Measurements from ENCODE around the gene HIF1A. TPM values are rescaled to one million over a fixed set of nuclear protein-coding genes. Genes with fewer than 3 reads are reported as not detected.
"Not testable (repeated sequence)": the region's sequence is repeated elsewhere in the genome, so short reads cannot be mapped to it uniquely, and the experiment has no call there.

Gene HIF1A
- total RNA-seq, 1 donor from 2014 or later = 89.6 TPM

- intact Hi-C loops (cut with micrococcal nuclease) = no loop called here
These were observed 48.9 kb downstream of the HIF1A start for GRCh38 chr14:61744238-61744637.

DNA sequence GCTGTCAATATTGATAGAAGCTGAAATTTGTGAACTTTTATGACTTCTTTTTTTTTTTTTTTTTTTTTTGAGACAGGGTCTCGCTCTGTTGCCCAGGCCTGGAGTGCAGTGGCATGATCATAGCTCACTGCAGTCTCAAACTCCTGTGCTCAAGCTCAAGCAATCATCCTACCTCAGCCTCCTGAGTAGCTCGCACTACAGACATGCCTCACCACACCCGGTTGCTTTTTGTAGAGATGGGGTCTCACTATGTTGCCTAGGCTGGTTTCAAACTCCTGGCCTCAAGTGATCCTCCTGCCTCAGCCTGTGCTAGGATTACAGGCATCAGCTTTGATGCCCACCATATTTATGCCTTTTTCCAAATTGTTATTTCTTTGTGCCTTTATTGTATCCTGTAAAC lies 51.0 kb downstream of the HIF1A start:
- intact Hi-C loops (cut with micrococcal nuclease) = not testable (repeated sequence)

GRCh38 chr14:61746881-61747280 lies 51.6 kb downstream of the HIF1A start:
- intact Hi-C loops (cut with micrococcal nuclease) = no loop called here

DNA sequence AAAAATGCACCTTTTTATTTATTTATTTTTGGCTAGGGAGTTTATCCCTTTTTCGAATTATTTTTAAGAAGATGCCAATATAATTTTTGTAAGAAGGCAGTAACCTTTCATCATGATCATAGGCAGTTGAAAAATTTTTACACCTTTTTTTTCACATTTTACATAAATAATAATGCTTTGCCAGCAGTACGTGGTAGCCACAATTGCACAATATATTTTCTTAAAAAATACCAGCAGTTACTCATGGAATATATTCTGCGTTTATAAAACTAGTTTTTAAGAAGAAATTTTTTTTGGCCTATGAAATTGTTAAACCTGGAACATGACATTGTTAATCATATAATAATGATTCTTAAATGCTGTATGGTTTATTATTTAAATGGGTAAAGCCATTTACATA lies 52.0 kb downstream of the HIF1A start:
- intact Hi-C loops (cut with micrococcal nuclease) = no loop called here

DNA sequence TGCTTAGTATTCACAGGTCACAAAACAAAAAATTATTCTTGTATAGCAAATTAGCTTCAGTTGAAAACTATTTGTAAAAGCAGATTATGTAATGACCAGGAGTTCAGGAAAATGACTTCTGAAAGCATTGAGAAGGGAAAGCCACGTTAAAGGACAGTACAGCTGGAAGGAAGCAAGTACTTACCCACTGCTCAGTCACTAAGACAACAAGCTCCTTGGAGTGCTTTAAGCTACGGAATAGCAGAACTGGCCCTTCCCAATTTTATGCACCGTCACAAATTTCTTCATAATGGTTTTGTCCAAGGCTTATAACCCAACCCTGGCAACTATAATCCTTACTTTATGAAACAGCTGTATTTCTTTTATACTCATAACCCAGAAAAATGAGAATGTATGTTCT lies 54.0 kb downstream of the HIF1A start:
- intact Hi-C loops (cut with micrococcal nuclease) = no loop called here

GRCh38 chr14:61749867-61750266 lies 54.6 kb downstream of the HIF1A start:
- intact Hi-C loops (cut with micrococcal nuclease) = loop anchor here (2.0 kb wide), 1 partner anchor 87 kb away; no protein-coding TSS in a partner anchor

GRCh38 chr14:61750708-61751474 lies 55.6 kb downstream of the HIF1A start:
- intact Hi-C loops (cut with micrococcal nuclease) = loop anchor here (1.0 to 2.0 kb wide), 4 partner anchors 11 to 278 kb away; partner anchors contain the start of genes HIF1A and SNAPC1

- intact Hi-C loops (cut with micrococcal nuclease) = loop anchor here (1.0 to 2.0 kb wide), 4 partner anchors 11 to 278 kb away; partner anchors contain the start of genes HIF1A and SNAPC1
These were observed 56.2 kb downstream of the HIF1A start for GRCh38 chr14:61751475-61751989.

GRCh38 chr14:61752626-61753025 lies 57.3 kb downstream of the HIF1A start:
- intact Hi-C loops (cut with micrococcal nuclease) = no loop called here

DNA sequence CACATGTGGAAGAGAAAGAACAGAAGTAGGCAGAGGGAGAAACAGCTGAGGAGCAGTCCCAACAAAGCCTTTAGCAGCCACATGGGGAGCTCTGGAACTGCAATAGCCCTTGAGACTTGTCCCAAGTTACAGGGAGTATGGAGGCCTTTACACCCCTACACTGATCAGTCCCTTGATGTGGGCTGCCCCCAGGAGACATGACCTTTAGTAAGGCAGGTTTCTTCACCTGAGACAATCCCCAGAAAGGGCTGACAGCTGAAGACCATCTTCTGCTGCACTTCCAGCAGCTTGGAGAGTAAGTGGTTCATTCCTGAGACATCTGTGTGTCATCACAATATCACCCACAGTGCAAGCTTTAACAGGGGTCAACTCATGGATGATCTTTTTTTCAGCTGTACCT lies 58.3 kb downstream of the HIF1A start:
- intact Hi-C loops (cut with micrococcal nuclease) = no loop called here

- intact Hi-C loops (cut with micrococcal nuclease) = no loop called here
These were observed 59.5 kb downstream of the HIF1A start for GRCh38 chr14:61754627-61755381.

- intact Hi-C loops (cut with micrococcal nuclease) = not testable (repeated sequence)
These were observed 60.0 kb downstream of the HIF1A start for GRCh38 chr14:61755382-61755742.

- intact Hi-C loops (cut with micrococcal nuclease) = no loop called here
These were observed 60.8 kb downstream of the HIF1A start for GRCh38 chr14:61756135-61756534.

DNA sequence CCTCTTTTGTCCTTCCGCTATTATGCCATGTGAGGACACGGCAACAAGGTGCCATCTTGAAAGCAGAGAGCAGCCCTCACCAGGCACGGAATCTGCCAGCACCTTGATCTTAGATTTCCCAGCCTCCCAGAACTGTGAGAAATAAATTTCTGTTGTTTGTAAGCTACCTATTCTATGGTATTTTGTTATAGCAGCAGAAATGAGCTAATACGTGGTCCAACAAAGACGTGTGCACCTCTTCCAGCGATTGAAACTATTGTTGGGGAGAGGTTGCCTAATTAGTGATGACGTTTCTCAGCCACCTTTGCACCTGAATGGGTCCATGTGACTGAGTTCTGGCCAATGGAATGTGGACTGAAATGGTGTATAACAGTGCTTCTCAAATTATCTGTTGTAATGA lies 64.6 kb downstream of the HIF1A start:
- intact Hi-C loops (cut with micrococcal nuclease) = loop anchor here (5.0 kb wide), 2 partner anchors 132 to 438 kb away; partner anchors contain the start of gene PRKCH

DNA sequence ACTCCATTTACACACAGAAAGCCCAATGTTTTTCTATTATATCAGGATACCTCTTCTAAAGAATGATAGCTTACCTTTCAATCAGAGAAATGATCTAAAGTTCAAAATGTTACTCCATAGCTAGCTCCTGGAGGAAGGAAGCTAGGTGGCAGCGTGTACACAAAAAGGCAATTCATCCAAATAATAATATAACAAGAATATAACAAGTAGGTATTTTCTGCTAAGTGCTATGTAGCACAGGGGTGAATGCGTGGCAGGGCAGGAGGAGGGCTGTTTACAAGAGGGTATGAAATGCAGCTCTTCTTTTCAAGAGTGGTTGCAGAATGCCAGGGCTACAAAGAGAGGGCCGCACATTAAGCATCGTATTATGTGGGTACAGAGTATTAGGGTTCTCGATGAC lies 66.2 kb downstream of the HIF1A start:
- intact Hi-C loops (cut with micrococcal nuclease) = loop anchor here (5.0 kb wide), 2 partner anchors 131 to 439 kb away; partner anchors contain the start of gene PRKCH

DNA sequence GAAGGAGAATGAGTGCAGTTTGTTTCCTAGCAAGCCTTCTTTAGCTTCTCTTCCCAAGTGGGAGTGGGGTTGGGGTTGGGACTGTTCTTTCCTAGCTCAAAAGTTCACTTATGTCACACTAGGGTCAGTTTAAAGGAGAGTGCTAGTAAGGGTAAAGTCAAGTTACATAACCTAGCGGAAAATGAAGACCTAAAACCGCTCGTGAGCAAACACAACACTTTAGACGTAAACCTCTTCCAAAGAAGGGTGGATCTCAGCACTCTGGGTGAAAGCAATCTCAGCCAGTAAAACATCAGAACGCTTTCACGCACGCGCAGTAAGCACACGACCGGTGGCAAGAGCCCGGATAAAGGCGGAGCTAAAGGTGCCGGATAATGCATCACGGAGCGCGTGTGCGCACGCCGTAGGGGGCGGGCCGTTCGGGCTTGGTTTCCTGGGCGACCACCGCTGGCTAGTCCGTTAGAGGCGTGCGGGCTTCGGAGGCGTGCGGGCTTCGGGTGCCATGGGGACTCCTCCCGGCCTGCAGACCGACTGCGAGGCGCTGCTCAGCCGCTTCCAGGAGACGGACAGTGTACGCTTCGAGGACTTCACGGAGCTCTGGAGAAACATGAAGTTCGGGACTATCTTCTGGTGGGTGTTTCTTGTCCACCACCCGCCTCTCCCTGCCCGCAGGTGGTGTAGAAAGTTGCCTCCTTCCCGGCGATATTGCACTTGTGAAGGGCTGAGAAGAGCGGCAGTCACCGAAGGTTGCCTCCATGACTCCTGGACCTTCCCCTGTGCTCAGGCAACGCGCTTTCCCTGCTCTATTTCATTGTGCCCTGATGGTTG lies 66.9 kb downstream of the HIF1A start, which contains the start of gene SNAPC1:
Gene SNAPC1 (plus strand): TSS at position 462 of the 828 bp plus-strand sequence. CDS start 41 bp downstream, at position 503.
- intact Hi-C loops (cut with micrococcal nuclease) = loop anchor here (1.0 to 5.0 kb wide), 7 partner anchors 11 to 440 kb away; partner anchors contain the start of genes HIF1A and PRKCH

DNA sequence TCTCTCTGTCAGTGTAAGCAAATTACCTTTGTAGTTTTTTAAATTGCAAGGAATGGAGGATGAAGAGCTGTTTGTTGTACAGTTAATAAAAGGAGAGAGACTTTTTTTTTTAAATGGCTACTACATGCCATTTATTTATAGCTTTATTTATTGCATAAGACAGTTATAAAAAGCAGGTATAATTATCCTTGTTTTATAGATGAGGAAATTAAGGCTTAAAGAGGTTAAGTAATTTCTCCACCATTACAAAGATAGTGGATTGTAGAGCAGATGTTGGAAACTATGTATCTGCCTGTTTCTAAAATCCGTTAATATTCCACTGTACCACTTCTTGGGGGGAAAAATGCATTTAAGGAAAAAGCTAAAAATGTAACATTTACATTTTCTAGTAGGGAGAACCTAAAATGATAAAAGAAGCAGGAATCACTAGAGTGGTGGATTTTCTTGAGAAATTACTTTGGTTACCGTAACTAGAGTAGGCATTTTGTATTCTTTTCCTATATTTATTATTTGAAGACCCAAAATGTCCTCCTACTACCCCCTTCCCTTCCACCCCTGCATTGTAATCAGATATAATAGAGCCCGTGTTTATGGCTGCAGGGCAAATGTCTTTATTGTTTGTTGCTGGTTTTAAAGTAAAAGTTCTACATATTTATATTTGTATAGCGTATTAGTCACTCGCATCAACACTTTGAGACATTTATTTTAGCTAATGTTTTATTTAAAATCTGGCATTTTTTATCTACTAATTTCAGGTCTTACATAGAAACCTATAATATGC lies 69.2 kb downstream of the HIF1A start:
- intact Hi-C loops (cut with micrococcal nuclease) = loop anchor here (5.0 kb wide), 2 partner anchors 128 to 442 kb away; partner anchors contain the start of gene PRKCH

DNA sequence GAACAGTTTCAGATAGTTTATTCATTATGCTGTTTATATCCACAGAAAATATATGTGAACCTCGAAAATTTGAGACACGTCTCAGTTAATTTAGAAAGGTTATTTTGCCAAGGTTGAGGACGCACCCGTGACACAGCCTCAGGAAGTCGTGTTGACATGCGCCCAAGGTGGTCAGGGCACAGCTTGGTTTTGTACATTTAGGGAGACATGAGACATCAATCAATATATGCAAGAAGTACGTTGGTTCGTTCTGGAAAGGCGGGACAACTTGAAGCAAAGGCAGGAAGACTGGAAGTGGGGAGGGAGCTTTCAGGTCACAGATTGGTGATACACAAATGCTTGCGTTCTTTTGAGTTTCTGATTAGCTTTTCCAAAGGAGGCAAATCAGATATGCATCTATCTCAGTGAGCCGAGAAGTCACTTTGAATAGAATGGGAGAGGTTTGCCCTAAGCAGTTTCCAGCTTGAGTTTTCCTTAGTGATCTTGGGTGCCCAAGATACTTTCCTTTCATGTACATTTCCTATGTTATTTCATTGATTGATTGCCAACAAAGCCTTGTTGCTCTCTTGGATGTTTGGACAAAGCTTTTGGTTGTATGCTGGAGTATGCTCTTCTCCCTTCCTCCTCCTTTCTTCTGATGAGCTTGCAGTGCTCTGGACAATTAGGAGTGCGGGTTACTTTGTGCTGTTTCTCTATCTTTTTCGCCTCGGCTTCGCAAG lies 70.1 kb downstream of the HIF1A start:
- intact Hi-C loops (cut with micrococcal nuclease) = no loop called here

DNA sequence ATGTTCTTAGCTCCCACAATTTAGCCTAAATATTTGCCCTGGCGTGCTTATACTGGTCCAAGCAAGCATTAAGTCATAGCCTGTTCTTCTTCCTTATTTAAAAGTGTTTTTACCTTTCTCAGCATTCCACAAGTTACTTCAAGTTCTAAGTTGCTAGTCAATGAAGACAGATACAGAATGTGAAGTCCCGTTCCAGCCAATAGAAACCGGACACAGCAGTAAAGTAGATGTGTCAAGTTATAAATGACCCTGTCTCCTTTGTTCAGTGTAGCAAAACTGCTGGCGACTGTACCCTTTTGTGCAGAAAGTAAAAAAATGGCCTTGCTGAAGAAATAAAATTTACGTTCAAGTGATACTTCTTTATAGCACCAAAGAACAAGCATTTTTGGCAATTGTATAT lies 70.8 kb downstream of the HIF1A start:
- intact Hi-C loops (cut with micrococcal nuclease) = no loop called here
